AG09309 (cell line): Measurements from ENCODE around the gene C16orf95.
"Not testable (repeated sequence)": the region's sequence is repeated elsewhere in the genome, so short reads cannot be mapped to it uniquely, and the experiment has no call there.

ENCODE experiments used
- DNase-seq: peaks from one replicate; pipeline ENCODE4 v3.0.0-alpha.2; 2010; ENCODE audit warnings: low read depth
- H3K4me3 ChIP-seq: 2 replicates; pipeline ENCODE4 v1.5.1; 2011; ENCODE audit warnings: mild to moderate bottlenecking, low read depth, low read length, moderate library complexity; ENCODE audit not compliant: control insufficient read depth
- CTCF ChIP-seq: IDR thresholded peaks from 2 replicates; pipeline ENCODE4 v1.5.1; 2011; ENCODE audit warnings: mild to moderate bottlenecking, low read depth, low read length, inconsistent platforms; ENCODE audit not compliant: insufficient read depth, control insufficient read depth; ENCODE audit errors: missing control alignments

The C16orf95 gene

GRCh38 chr16:87316923-87317749 is at the start of gene C16orf95:
Gene C16orf95, minus strand, starts transcription at chr16:87317392. Its CDS starts 150 bp downstream, at chr16:87317242.
- peak; percentile 74 for TF ChIP-seq CTCF
- peak; percentile 75 for DNase-seq
- H3K4me3 ChIP-seq = peak within 1 kb of the TSS; percentile 89

- no peak for TF ChIP-seq CTCF
- DNase-seq = no peak
- H3K4me3 ChIP-seq = no peak overlapping the region
Observed at GRCh38 chr16:87366930-87367329, 49.7 kb upstream of the C16orf95 start.

GRCh38 chr16:87366288-87366687 is 49.1 kb upstream of the C16orf95 start:
- DNase-seq = no peak
- no peak for TF ChIP-seq CTCF
- H3K4me3 ChIP-seq = no peak overlapping the region

GRCh38 chr16:87365021-87365713 is 48.0 kb upstream of the C16orf95 start:
- TF ChIP-seq CTCF = no peak
- no peak for DNase-seq
- no peak overlapping the region for H3K4me3 ChIP-seq

GRCh38 chr16:87363771-87364455 is 46.7 kb upstream of the C16orf95 start:
- no peak overlapping the region for H3K4me3 ChIP-seq
- no peak for DNase-seq
- TF ChIP-seq CTCF = no peak

- H3K4me3 ChIP-seq, DNase-seq: not testable (repeated sequence)
Observed at GRCh38 chr16:87362828-87363559, 45.8 kb upstream of the C16orf95 start.
